HepG2 (cell line): Measurements from ENCODE around the gene ARL15. TPM values are rescaled to one million over a fixed set of nuclear protein-coding genes. Genes with fewer than 3 reads are reported as not detected.

ENCODE experiments used
- ATF1 ChIP-seq: IDR thresholded peaks from 2 replicates; pipeline ENCODE4 v1.6.1; 2016; ENCODE audit warnings: mild to moderate bottlenecking, control low read depth
- ATF2 ChIP-seq: sonication (generic); formaldehyde crosslinking; IDR thresholded peaks from 2 replicates; pipeline ENCODE4 v1.4.0; 2020; ENCODE audit warnings: missing genetic modification reagents
- FOXA1 ChIP-seq, 2 experiments: fragments of 450-650 bp in 1 of 2; sonication (generic) in 1 of 2; formaldehyde crosslinking in 1 of 2; IDR thresholded peaks; 2 replicates each; pipeline versions ENCODE4 v1.4.0 to v1.6.1; 2016 to 2020; ENCODE audit warnings: missing genetic modification reagents in 1 of 2
- JUNB ChIP-seq: sonication (generic); formaldehyde crosslinking; IDR thresholded peaks from 2 replicates; pipeline ENCODE4 v1.8.0; 2022; ENCODE audit warnings: missing genetic modification reagents, mild to moderate bottlenecking, borderline replicate concordance
- KDM1A ChIP-seq: IDR thresholded peaks from 2 replicates; pipeline ENCODE4 v1.6.1; 2016; ENCODE audit warnings: missing compliant biosample characterization
- RARA ChIP-seq: IDR thresholded peaks from 2 replicates; pipeline ENCODE4 v1.6.1; 2016; ENCODE audit warnings: missing genetic modification reagents, missing compliant biosample characterization
- RFX3 ChIP-seq: IDR thresholded peaks from 2 replicates; pipeline ENCODE4 v1.6.1; 2016; ENCODE audit warnings: missing biosample characterization, missing genetic modification reagents
- SNAI1 ChIP-seq: sonication (generic); formaldehyde crosslinking; IDR thresholded peaks from 2 replicates; pipeline ENCODE4 v1.5.0; 2020; ENCODE audit warnings: mild to moderate bottlenecking, missing genetic modification reagents, borderline replicate concordance
- SP1 ChIP-seq, 2 experiments: fragments of 450-650 bp in 1 of 2; sonication (generic) in 1 of 2; formaldehyde crosslinking in 1 of 2; IDR thresholded peaks; 2 replicates each; pipeline versions ENCODE4 v1.4.0 to v1.6.1; 2016 to 2020; ENCODE audit warnings: missing genetic modification reagents in 1 of 2
- YEATS4 ChIP-seq: sonication (generic); formaldehyde crosslinking; IDR thresholded peaks from 2 replicates; pipeline ENCODE4 v1.4.0; 2020; ENCODE audit warnings: missing genetic modification reagents, borderline replicate concordance
- ZNF275 ChIP-seq: sonication (generic); formaldehyde crosslinking; IDR thresholded peaks from 2 replicates; pipeline ENCODE4 v1.8.0; 2022; ENCODE audit warnings: missing genetic modification reagents, mild to moderate bottlenecking, inconsistent platforms, borderline replicate concordance
- ZNF570 ChIP-seq: sonication (generic); formaldehyde crosslinking; IDR thresholded peaks from 2 replicates; pipeline ENCODE4 v1.4.0; 2020; ENCODE audit warnings: mild to moderate bottlenecking, missing genetic modification reagents, borderline replicate concordance
- ZNF83 ChIP-seq: sonication (generic); formaldehyde crosslinking; IDR thresholded peaks from 2 replicates; pipeline ENCODE4 v1.4.0; 2020; ENCODE audit warnings: missing genetic modification reagents, mild to moderate bottlenecking, borderline replicate concordance
- ZSCAN22 ChIP-seq: sonication (generic); formaldehyde crosslinking; IDR thresholded peaks from 2 replicates; pipeline ENCODE4 v1.4.0; 2020; ENCODE audit warnings: mild to moderate bottlenecking, missing genetic modification reagents
- polyA plus RNA-seq, 8 experiments: library from polyadenylated mRNA; depleted of rRNA in 3 of 8; stranded (reverse) in 7 of 8; unstranded in 1 of 8; fragments of >200 nt; fragmentation: Illumina TruSeq in 4 of 8; extraction: Trizol in 4 of 8; gene quantifications; 2 replicates each; pipeline versions ENCODE4 v1.2.1 to v1.2.3, GENCODE V29; 2011 to 2016; ENCODE audit warnings: low read depth in 4 of 8, missing spikeins in 1 of 8, mixed read lengths in 1 of 8; ENCODE audit not compliant: insufficient read depth in 1 of 8
- total RNA-seq, 5 experiments: library from RNA; depleted of rRNA; stranded (reverse); fragments of >200 nt; fragmentation: Illumina TruSeq; extraction: Trizol; gene quantifications; 2 replicates each; pipeline ENCODE4 v1.2.3, GENCODE V29; 2016; ENCODE audit warnings: low read depth in 1 of 5
- TF ChIP-seq, protein P1 (sequence below): sonication (generic); formaldehyde crosslinking; IDR thresholded peaks from 2 replicates; pipeline ENCODE4 v1.4.0; 2020; ENCODE audit warnings: missing genetic modification reagents

The ARL15 gene
- total and polyA plus RNA-seq, 2 of the 13 experiments (the other 11 are each of a cell fraction or from before 2014, with no cell fraction given), result 2.5 to 7.7 TPM

- TF ChIP-seq ATF1 (CRISPR knock-in tag) (no peak), YEATS4 (CRISPR knock-in tag) (no peak), ZSCAN22 (no peak), KDM1A (CRISPR knock-in tag) (no peak), ZNF275 (no peak), RARA (CRISPR knock-in tag) (peak; percentile 52; the same call in 1 of the 2 replicates), SNAI1 (CRISPR knock-in tag) (no peak), JUNB (CRISPR knock-in tag) (no peak), FOXA1 (IDR thresholded peaks at IDR 0.05) (no peak), FOXA1 (CRISPR knock-in tag; IDR thresholded peaks at IDR 0.05) (peak; percentile 72), ZNF570 (CRISPR knock-in tag) (no peak), RFX3 (CRISPR knock-in tag) (no peak), ATF2 (CRISPR knock-in tag) (no peak), SP1 (IDR thresholded peaks at IDR 0.05) (no peak), SP1 (CRISPR knock-in tag; IDR thresholded peaks at IDR 0.05) (no peak), ZNF83 (no peak)
- TF ChIP-seq, protein P1, sequence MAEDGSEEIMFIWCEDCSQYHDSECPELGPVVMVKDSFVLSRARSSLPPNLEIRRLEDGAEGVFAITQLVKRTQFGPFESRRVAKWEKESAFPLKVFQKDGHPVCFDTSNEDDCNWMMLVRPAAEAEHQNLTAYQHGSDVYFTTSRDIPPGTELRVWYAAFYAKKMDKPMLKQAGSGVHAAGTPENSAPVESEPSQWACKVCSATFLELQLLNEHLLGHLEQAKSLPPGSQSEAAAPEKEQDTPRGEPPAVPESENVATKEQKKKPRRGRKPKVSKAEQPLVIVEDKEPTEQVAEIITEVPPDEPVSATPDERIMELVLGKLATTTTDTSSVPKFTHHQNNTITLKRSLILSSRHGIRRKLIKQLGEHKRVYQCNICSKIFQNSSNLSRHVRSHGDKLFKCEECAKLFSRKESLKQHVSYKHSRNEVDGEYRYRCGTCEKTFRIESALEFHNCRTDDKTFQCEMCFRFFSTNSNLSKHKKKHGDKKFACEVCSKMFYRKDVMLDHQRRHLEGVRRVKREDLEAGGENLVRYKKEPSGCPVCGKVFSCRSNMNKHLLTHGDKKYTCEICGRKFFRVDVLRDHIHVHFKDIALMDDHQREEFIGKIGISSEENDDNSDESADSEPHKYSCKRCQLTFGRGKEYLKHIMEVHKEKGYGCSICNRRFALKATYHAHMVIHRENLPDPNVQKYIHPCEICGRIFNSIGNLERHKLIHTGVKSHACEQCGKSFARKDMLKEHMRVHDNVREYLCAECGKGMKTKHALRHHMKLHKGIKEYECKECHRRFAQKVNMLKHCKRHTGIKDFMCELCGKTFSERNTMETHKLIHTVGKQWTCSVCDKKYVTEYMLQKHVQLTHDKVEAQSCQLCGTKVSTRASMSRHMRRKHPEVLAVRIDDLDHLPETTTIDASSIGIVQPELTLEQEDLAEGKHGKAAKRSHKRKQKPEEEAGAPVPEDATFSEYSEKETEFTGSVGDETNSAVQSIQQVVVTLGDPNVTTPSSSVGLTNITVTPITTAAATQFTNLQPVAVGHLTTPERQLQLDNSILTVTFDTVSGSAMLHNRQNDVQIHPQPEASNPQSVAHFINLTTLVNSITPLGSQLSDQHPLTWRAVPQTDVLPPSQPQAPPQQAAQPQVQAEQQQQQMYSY, result no peak
Measured at GRCh38 chr5:54306893-54307292, 3.5 kb downstream of the ARL15 start (continued).
